ENCODE measurements around the gene RTP3.

DNA sequence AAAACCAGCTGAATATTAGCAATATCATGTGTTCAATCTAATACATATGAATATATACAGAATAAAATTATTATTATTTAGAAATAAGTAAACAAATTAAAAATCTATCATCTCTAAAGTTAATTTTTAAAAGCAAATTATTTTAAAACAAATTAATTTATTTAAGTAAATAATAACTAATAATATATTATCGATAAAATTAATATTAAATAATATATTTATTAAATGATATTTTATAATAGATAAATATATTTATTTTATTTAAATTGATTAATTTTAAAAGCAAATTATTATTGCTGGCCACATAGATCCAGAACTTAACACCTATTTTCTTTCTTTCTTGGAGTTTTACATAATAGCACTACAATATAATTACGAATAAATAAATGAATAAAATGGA lies 22.2 kb downstream of the RTP3 start:
- TF ChIP-seq CTCF (IDR thresholded peaks at IDR 0.05 in 4 of 5, conservative IDR thresholded peaks at IDR 0.05 in 1 of 5) (no peak), POLR2A (IDR thresholded peaks at IDR 0.05) (no peak)

All from gastrocnemius medialis (tissue), 4 donors.